Measurements from ENCODE around the gene CTNND1.
A peak's percentile ranks its signal among the peaks of the same experiment; 100 is the strongest.

Gene CTNND1

DNA sequence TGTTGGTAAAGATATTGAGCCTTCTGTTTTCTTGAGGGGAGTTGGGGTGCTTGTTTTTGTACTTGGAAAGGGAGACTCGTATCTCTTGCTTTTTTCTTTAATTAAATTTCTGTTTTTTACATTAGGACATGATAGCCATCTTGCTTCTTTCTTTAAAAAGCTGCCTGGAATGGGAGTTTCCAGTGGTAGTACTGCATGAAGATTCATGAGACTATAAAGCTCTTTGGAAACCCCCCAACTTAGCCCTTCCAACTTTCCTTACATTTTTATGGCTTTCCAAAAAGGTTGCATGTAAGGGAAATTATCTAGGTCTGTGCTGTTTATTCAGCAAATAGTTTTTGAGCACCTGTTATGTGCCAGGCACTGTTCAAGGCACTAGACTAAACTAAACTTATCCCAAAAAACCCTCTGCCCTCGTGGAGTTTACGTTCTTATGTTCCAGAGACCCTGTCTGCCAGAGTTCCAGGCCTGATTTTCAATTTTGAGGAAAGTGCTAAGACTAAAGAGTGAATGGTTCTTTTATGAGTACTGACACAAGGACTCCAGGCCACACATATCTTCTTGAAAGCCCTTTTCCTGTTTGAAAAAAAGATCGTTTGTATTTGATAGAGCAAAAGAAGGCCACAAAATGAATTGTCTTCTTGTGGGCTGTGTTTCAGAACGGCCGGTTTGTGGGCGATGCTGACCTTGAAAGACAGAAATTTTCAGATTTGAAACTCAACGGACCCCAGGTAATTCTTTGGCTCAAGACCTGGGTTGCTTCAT lies 31.9 kb downstream of the CTNND1 start:
- FAIRE-seq (no peak), DNase-seq (ENCODE audit: insufficient read length) (no peak)
- TF ChIP-seq TAF1 (IDR thresholded peaks at IDR 0.05; ENCODE audit: borderline replicate concordance, low read depth, low read length) (no peak), POLR2AphosphoS5 (IDR thresholded peaks at IDR 0.05; ENCODE audit: low read depth, low read length) (no peak), POLR2A (IDR thresholded peaks at IDR 0.05; ENCODE audit: low read depth, low read length) (no peak)

DNA sequence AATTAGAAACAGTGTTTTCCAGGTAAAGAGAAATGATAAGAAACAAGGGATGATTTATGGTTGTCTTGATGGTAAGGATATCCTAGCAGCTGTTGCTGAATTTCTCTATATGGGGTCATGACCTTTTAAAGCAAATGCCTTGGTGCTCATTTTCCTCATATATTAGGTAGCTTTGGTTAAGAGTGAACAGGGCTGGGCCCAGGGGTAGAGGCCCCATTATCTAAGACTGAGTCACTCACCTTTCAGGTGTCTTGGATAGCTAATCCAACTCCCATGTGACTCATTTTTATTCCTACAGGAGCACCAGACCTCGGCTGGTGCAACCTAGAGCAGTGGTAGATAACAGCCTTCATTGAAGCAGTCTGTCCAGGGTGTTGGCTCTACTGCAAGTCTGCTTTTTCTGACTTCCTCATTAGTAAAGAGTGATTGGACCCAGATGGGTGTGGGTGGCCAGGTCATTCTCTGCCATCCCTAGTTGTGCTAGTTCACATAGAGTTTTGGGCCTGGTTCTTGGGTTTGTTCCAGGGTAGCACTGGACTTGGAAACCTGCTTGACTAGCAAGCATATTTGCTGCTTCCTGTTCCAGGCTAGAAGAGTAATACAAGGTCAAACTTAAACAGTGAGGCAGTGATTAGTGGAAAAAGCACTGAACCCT lies 37.4 kb downstream of the CTNND1 start:
- DNase-seq (ENCODE audit: insufficient read length) (no peak), FAIRE-seq (peak; percentile 44)
- no peak for TF ChIP-seq TAF1 (IDR thresholded peaks at IDR 0.05; ENCODE audit: borderline replicate concordance, low read depth, low read length)
- no peak for TF ChIP-seq POLR2A (IDR thresholded peaks at IDR 0.05; ENCODE audit: low read depth, low read length)
- no peak for TF ChIP-seq POLR2AphosphoS5 (IDR thresholded peaks at IDR 0.05; ENCODE audit: low read depth, low read length)

DNA sequence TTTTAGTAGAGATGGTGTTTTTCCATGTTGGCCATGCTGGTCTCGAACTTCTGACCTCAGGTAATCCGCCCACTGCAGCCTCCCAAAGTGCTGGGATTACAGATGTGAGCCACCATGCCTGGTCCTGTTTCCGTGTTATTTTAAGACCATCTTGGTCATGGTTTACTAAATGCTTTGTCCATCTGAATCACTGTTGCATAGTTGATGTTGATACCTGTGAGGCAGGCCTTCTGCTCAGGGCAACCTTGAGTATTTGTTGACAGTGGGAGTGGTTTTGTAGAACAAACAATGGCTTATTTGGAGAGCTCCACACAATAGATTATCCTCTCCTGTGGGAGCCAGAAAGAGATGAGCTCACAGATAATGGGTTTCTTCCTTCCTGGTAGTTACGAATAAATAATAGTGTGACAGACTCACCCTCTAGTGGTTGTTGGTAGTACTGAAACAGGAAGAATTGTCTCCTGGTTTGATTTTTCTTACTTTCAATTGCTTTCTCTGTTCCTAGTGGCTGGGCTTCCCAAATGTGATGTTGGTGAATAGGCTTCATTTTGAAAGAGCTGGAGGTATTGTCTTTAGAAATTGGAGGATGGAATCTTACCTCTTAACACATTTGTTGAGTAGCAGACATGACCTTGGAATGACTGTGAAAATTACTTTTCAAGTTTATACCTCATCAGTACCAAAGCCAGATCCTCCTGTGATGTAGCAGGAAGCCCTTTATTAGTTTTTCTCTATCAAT lies 39.0 kb downstream of the CTNND1 start:
- peak; percentile 76 for FAIRE-seq
- DNase-seq (ENCODE audit: insufficient read length), result peak; percentile 34

DNA sequence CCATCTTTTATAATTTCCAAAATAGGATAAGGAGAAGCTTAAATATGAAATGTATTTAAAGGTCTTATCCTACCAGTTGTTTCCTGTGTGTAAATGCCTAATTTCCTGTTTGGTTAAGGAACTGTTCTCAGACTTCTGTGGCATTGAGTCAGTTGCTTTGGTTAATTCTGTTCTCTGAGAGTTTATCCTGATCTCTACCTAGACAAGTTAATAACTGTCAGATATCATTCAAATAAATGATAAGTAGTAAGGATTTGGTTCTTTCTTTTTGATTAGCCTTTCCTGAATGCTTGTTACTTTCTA lies 39.5 kb downstream of the CTNND1 start:
- DNase-seq (ENCODE audit: insufficient read length), result no peak
- TF ChIP-seq TAF1 (IDR thresholded peaks at IDR 0.05; ENCODE audit: borderline replicate concordance, low read depth, low read length) (no peak), POLR2AphosphoS5 (IDR thresholded peaks at IDR 0.05; ENCODE audit: low read depth, low read length) (no peak), POLR2A (IDR thresholded peaks at IDR 0.05; ENCODE audit: low read depth, low read length) (no peak)
- no peak for FAIRE-seq

More for the DNA sequence above, 39.0 kb downstream of the CTNND1 start:
- no peak for TF ChIP-seq POLR2A (IDR thresholded peaks at IDR 0.05; ENCODE audit: low read depth, low read length)
- TF ChIP-seq POLR2AphosphoS5 (IDR thresholded peaks at IDR 0.05; ENCODE audit: low read depth, low read length), result no peak
- no peak for TF ChIP-seq TAF1 (IDR thresholded peaks at IDR 0.05; ENCODE audit: borderline replicate concordance, low read depth, low read length)

DNA sequence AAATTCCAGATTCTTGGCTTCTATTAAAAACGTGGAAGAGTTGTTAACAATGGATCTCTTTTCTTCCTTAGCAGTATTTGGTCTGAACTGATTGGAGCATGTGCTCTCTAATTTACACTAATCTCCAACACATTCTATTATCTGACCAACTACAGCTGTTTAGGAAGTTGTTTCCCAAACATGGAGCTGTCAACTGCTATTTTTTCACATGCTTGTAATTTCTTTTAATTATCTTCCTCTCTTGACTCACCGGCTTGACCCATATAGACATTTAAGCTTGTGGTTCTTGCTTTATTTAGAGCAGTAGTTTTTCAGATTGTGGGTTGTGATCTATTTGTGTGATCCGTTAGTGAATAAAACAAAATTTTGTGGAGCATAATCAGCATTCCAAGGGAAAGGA lies 40.8 kb downstream of the CTNND1 start:
- DNase-seq (ENCODE audit: insufficient read length) (no peak), FAIRE-seq (no peak)
- TF ChIP-seq POLR2AphosphoS5 (IDR thresholded peaks at IDR 0.05; ENCODE audit: low read depth, low read length) (no peak), POLR2A (IDR thresholded peaks at IDR 0.05; ENCODE audit: low read depth, low read length) (no peak), TAF1 (IDR thresholded peaks at IDR 0.05; ENCODE audit: borderline replicate concordance, low read depth, low read length) (no peak)

DNA sequence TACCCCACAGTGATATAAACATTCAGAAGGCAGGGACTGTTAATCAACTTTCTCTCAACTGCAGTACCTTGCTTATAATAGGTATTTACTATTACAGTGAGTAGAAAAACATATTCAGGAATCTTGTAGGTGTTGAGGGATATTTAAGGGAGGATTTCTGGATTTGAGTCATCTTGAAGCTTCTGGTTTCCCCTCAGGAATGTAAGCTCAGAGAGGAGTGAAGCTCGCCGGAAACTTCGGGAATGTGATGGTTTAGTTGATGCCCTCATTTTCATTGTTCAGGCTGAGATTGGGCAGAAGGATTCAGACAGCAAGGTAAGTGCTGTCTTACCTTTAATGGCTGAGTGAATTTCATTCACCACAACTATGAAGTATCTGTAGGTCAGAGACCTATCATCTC lies 42.9 kb downstream of the CTNND1 start:
- no peak for TF ChIP-seq TAF1 (IDR thresholded peaks at IDR 0.05; ENCODE audit: borderline replicate concordance, low read depth, low read length)
- TF ChIP-seq POLR2A (IDR thresholded peaks at IDR 0.05; ENCODE audit: low read depth, low read length), result no peak
- no peak for TF ChIP-seq POLR2AphosphoS5 (IDR thresholded peaks at IDR 0.05; ENCODE audit: low read depth, low read length)
- DNase-seq (ENCODE audit: insufficient read length) (no peak), FAIRE-seq (no peak)

DNA sequence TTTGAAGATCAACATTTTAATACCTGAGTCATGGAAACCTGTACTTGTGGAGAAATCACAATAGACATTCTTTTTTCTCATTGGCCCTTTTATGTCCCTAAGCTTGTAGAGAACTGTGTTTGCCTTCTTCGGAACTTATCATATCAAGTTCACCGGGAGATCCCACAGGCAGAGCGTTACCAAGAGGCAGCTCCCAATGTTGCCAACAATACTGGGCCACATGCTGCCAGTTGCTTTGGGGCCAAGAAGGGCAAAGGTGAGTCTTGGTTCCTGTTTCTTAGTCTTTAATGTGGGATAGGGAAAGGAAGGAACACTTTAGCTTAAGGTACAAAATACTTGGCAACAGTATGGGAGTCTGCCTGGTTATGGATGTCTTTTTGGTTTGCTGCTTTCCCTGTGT lies 44.2 kb downstream of the CTNND1 start:
- no peak for DNase-seq (ENCODE audit: insufficient read length)
- FAIRE-seq, result no peak
- TF ChIP-seq POLR2AphosphoS5 (IDR thresholded peaks at IDR 0.05; ENCODE audit: low read depth, low read length) (no peak), TAF1 (IDR thresholded peaks at IDR 0.05; ENCODE audit: borderline replicate concordance, low read depth, low read length) (no peak), POLR2A (IDR thresholded peaks at IDR 0.05; ENCODE audit: low read depth, low read length) (no peak)

DNA sequence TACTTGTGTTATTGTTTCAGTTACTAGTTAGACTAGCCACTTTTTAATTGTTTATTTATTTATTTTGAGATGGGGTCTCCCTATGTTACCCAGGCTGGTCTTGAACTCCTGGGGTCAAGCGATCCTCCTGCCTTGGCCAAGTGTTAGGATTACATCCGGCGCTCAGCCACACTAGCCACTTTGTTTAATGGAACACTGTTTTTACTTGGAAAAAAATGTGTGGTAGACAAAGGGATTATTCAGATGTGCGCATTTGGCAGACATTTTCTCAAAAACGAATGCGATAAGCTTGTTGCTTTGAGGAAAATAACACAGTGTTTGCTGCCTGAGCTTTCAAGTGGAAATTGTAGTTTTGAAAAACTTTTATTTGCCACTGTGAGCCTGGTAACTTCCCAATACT lies 51.0 kb downstream of the CTNND1 start:
- TF ChIP-seq TAF1 (IDR thresholded peaks at IDR 0.05; ENCODE audit: borderline replicate concordance, low read depth, low read length), result no peak
- TF ChIP-seq POLR2A (IDR thresholded peaks at IDR 0.05; ENCODE audit: low read depth, low read length), result no peak
- TF ChIP-seq POLR2AphosphoS5 (IDR thresholded peaks at IDR 0.05; ENCODE audit: low read depth, low read length), result no peak
- FAIRE-seq (no peak), DNase-seq (ENCODE audit: insufficient read length) (no peak)

DNA sequence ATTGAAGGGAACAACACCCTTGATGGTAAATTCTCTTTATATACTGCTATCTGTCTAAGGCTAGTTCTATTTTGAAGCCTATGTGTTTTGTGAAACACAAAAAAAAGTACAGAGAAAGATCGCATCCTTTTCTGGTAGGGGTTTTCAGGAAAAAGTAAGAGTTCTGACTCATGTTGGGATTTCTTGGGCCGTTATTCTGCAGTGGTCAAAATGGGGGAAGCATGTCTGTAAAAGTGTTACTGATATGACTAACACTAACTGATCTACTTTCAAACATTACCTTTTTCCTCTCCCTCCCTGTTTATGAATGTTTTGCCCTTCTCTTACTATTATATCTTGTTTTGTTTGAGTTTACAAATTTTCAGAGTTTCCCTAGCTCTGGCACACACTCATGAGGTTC lies 53.9 kb downstream of the CTNND1 start:
- TF ChIP-seq TAF1 (IDR thresholded peaks at IDR 0.05; ENCODE audit: borderline replicate concordance, low read depth, low read length) (no peak), POLR2AphosphoS5 (IDR thresholded peaks at IDR 0.05; ENCODE audit: low read depth, low read length) (no peak), POLR2A (IDR thresholded peaks at IDR 0.05; ENCODE audit: low read depth, low read length) (no peak)
- DNase-seq (ENCODE audit: insufficient read length) (no peak), FAIRE-seq (no peak)

DNA sequence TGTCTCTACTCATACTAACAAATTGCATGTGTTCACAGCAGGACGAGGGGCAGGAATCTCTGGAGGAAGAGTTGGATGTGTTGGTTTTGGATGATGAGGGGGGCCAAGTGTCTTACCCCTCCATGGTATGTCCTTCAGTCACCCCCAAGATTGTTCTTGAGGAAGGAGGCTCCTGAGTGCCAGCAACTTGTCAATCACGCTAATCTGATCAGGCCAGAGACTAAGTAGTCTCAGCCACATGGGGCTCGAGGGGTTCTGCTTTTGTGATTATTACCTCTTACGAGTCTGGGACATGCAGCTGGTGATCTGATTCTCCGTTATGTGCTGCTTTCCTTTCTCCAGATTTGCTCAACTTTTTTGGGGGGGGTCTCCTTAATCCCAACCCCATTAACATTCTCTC lies 54.3 kb downstream of the CTNND1 start:
- FAIRE-seq (peak; percentile 86), DNase-seq (ENCODE audit: insufficient read length) (no peak)
- TF ChIP-seq POLR2AphosphoS5 (IDR thresholded peaks at IDR 0.05; ENCODE audit: low read depth, low read length) (no peak), POLR2A (IDR thresholded peaks at IDR 0.05; ENCODE audit: low read depth, low read length) (no peak), TAF1 (IDR thresholded peaks at IDR 0.05; ENCODE audit: borderline replicate concordance, low read depth, low read length) (no peak)

DNA sequence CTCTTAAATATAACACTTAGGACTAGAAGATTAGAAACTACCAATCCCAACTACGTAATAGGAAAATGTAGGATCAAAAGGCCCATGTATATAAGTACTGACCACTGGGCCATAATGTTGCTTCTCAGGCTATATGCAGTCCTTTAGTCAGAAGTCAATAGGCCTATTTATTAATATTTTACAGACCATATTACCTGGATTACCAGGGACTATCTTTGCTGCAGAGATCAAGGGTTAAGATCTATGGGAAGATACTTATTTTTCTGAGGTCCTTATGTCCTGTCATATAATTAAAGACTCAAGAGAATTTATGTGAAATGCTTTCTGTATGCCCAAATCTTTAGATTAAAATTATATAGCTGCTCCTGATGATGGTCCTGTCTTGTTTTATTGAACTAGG lies 57.2 kb downstream of the CTNND1 start:
- DNase-seq (ENCODE audit: insufficient read length) (no peak), FAIRE-seq (no peak)
- TF ChIP-seq POLR2AphosphoS5 (IDR thresholded peaks at IDR 0.05; ENCODE audit: low read depth, low read length) (no peak), TAF1 (IDR thresholded peaks at IDR 0.05; ENCODE audit: borderline replicate concordance, low read depth, low read length) (no peak), POLR2A (IDR thresholded peaks at IDR 0.05; ENCODE audit: low read depth, low read length) (no peak)
